ENCODE results near the gene RECK. TPM values are rescaled to one million over a fixed set of nuclear protein-coding genes. Genes with fewer than 3 reads are reported as not detected.

RECK gene
- total and polyA plus RNA-seq, 8 donors: 0.95 to 4.6 (median 1.7) TPM

- Histone ChIP-seq H3K4me3 (no peak overlapping the region), H3K9me3 (no peaks in the 10 kb centered on the region), H3K27ac (no peak overlapping the region), H3K27me3 (no peaks in the 10 kb centered on the region), H3K4me1 (peaks cover 0 to 8% (median 0%) of the 10 kb centered on the region in 3 donors), H3K36me3 (no peaks in the 10 kb centered on the region)
- 79 to 90% methylated on average over 11 of the region's 11 CpGs for WGBS, 2 donors
- ATAC-seq: no peak
- peak in 1 of 6 donors; percentile 17 for DNase-seq
- intact Hi-C loops (cut with DNase I): no loop called here
- no peak for FAIRE-seq
- no peak for TF ChIP-seq CTCF (IDR thresholded peaks at IDR 0.05)
Observed at GRCh38 chr9:36140086-36141084, 103.7 kb downstream of the RECK start.

GRCh38 chr9:36141288-36141687 lies 104.6 kb downstream of the RECK start:
- intact Hi-C loops (cut with DNase I): no loop called here
- 38 to 41% methylated on average over 4 of the region's 4 CpGs for WGBS, 2 donors
- no peak for TF ChIP-seq CTCF (IDR thresholded peaks at IDR 0.05)
- FAIRE-seq (no peak), DNase-seq (peak in 2 of 6 donors; percentile 30 to 49), ATAC-seq (peak in 2 of 4 donors; percentile 29 to 32)
- Histone ChIP-seq H3K27me3 (no peaks in the 10 kb centered on the region), H3K9me3 (no peaks in the 10 kb centered on the region), H3K36me3 (no peaks in the 10 kb centered on the region), H3K27ac (no peak overlapping the region), H3K4me1 (peaks cover 0 to 8% (median 0%) of the 10 kb centered on the region in 3 donors), H3K4me3 (no peak overlapping the region)

GRCh38 chr9:36141761-36142160 lies 105.0 kb downstream of the RECK start:
- H3K27me3 ChIP-seq: no peaks in the 10 kb centered on the region
- no peak for FAIRE-seq
- no peak for ATAC-seq
- no peaks in the 10 kb centered on the region for H3K36me3 ChIP-seq
- TF ChIP-seq CTCF (IDR thresholded peaks at IDR 0.05): no peak
- WGBS, 2 donors: 89 to 91% methylated on average over 7 of the region's 7 CpGs
- H3K9me3 ChIP-seq: no peaks in the 10 kb centered on the region
- intact Hi-C loops (cut with DNase I): no loop called here
- H3K4me3 ChIP-seq: no peak overlapping the region
- H3K27ac ChIP-seq: no peak overlapping the region
- peak in 1 of 6 donors; percentile 26 for DNase-seq
- peaks cover 0 to 8% (median 0%) of the 10 kb centered on the region in 3 donors for H3K4me1 ChIP-seq

GRCh38 chr9:36142510-36143244 lies 106.0 kb downstream of the RECK start:
- WGBS, 2 donors: 51 to 67% methylated on average over 12 of the region's 12 CpGs
- FAIRE-seq (no peak), ATAC-seq (peak in 3 of 4 donors; percentile 49 to 76 (median 64)), DNase-seq (peak in 1 of 6 donors; percentile 46)
- no peak for TF ChIP-seq CTCF (IDR thresholded peaks at IDR 0.05)
- no peaks in the 10 kb centered on the region for H3K9me3 ChIP-seq
- peak overlapping the region in 2 of 4 donors; percentile 48 for H3K27ac ChIP-seq
- no peaks in the 10 kb centered on the region for H3K36me3 ChIP-seq
- intact Hi-C loops (cut with DNase I): no loop called here
- peaks cover 0 to under 1% (median 0%) of the 10 kb centered on the region in 3 donors for H3K4me1 ChIP-seq
- H3K27me3 ChIP-seq: no peaks in the 10 kb centered on the region
- H3K4me3 ChIP-seq: no peak overlapping the region
